ENCODE measurements around the gene TAS2R10. TPM values are rescaled to one million over a fixed set of nuclear protein-coding genes. Genes with fewer than 3 reads are reported as not detected.

The TAS2R10 gene
- polyA plus RNA-seq, 1 donor (not counting 4 experiments of a cell fraction or from before 2014, with no cell fraction given) = 0.22 TPM

GRCh38 chr12:10853776-10854175 is 27.6 kb upstream of the TAS2R10 start:
- H3K9me1 ChIP-seq (ENCODE audit: control insufficient read depth, extremely low read depth, insufficient read depth, low read length) = no peaks in the 10 kb centered on the region
- H4K20me1 ChIP-seq (ENCODE audit: control insufficient read depth, extremely low read depth, insufficient read depth, low read length) = no peaks in the 10 kb centered on the region
- dilution Hi-C loops (cut with MboI; ENCODE audit: extremely low pct_ligation_motif_present, low sequenced_read_pairs) = no loop called here
- no peak overlapping the region for H3K9ac ChIP-seq (ENCODE audit: control insufficient read depth, extremely low read depth, insufficient read depth, low read length)
- H3K27me3 ChIP-seq (ENCODE audit: control insufficient read depth, extremely low read depth, insufficient read depth, low read length) = no peaks in the 10 kb centered on the region
- H3K27ac ChIP-seq (ENCODE audit: control insufficient read depth, insufficient read depth, low read length) = no peak overlapping the region
- no peak for TF ChIP-seq CTCF (optimal IDR thresholded peaks at IDR 0.05 in 1 of 3, IDR thresholded peaks at IDR 0.05 in 1 of 3, conservative IDR thresholded peaks at IDR 0.05 in 1 of 3; ENCODE audit: extremely low read depth in 1 of 3, insufficient read depth in 2 of 3, low read length in 3 of 3)
- no peak for TF ChIP-seq EZH2 (IDR thresholded peaks at IDR 0.05; ENCODE audit: low read length)
- no peaks in the 10 kb centered on the region for H3K4me1 ChIP-seq (ENCODE audit: control insufficient read depth, extremely low read depth, insufficient read depth, low read length)
- peaks cover 3% of the 10 kb centered on the region for H3K9me3 ChIP-seq (ENCODE audit: control insufficient read depth, low read depth, low read length)
- no peaks in the 10 kb centered on the region for H3K79me2 ChIP-seq (ENCODE audit: control insufficient read depth, insufficient read depth, low read length)
- DNase-seq (ENCODE audit: low read depth, low spot score) (no peak), FAIRE-seq (no peak)
- no peak overlapping the region for H2AFZ ChIP-seq (ENCODE audit: control insufficient read depth, low read length)
- no peak overlapping the region for H3K4me2 ChIP-seq (ENCODE audit: control insufficient read depth, extremely low read depth, insufficient read depth, low read depth, low read length)
- no peak overlapping the region for H3K4me3 ChIP-seq (ENCODE audit: control insufficient read depth in 2 of 3, extremely low read depth in 1 of 3, insufficient read depth in 2 of 3, low read depth in 1 of 3, low read length in 3 of 3)
- H3K36me3 ChIP-seq (ENCODE audit: control insufficient read depth in 2 of 2, extremely low read depth in 1 of 2, insufficient read depth in 2 of 2, low read length in 2 of 2) = peaks cover 0 to 3% of the 10 kb centered on the region in 2 experiments

- no peaks in the 10 kb centered on the region for H3K27me3 ChIP-seq (ENCODE audit: control insufficient read depth, extremely low read depth, insufficient read depth, low read length)
- H3K79me2 ChIP-seq (ENCODE audit: control insufficient read depth, insufficient read depth, low read length) = no peaks in the 10 kb centered on the region
- no peak overlapping the region for H3K4me2 ChIP-seq (ENCODE audit: control insufficient read depth, extremely low read depth, insufficient read depth, low read depth, low read length)
- H3K4me3 ChIP-seq (ENCODE audit: control insufficient read depth in 2 of 3, extremely low read depth in 1 of 3, insufficient read depth in 2 of 3, low read depth in 1 of 3, low read length in 3 of 3) = no peak overlapping the region
- TF ChIP-seq EZH2 (IDR thresholded peaks at IDR 0.05; ENCODE audit: low read length) = no peak
- no peak for TF ChIP-seq CTCF (optimal IDR thresholded peaks at IDR 0.05 in 1 of 3, IDR thresholded peaks at IDR 0.05 in 1 of 3, conservative IDR thresholded peaks at IDR 0.05 in 1 of 3; ENCODE audit: extremely low read depth in 1 of 3, insufficient read depth in 2 of 3, low read length in 3 of 3)
- dilution Hi-C loops (cut with MboI; ENCODE audit: extremely low pct_ligation_motif_present, low sequenced_read_pairs) = no loop called here
- no peak overlapping the region for H3K27ac ChIP-seq (ENCODE audit: control insufficient read depth, insufficient read depth, low read length)
- H3K4me1 ChIP-seq (ENCODE audit: control insufficient read depth, extremely low read depth, insufficient read depth, low read length) = no peaks in the 10 kb centered on the region
- no peak for FAIRE-seq
- H3K36me3 ChIP-seq (ENCODE audit: control insufficient read depth in 2 of 2, extremely low read depth in 1 of 2, insufficient read depth in 2 of 2, low read length in 2 of 2) = no peaks in the 10 kb centered on the region
- peaks cover 3% of the 10 kb centered on the region for H3K9me3 ChIP-seq (ENCODE audit: control insufficient read depth, low read depth, low read length)
- no peaks in the 10 kb centered on the region for H4K20me1 ChIP-seq (ENCODE audit: control insufficient read depth, extremely low read depth, insufficient read depth, low read length)
- H3K9ac ChIP-seq (ENCODE audit: control insufficient read depth, extremely low read depth, insufficient read depth, low read length) = no peak overlapping the region
- no peaks in the 10 kb centered on the region for H3K9me1 ChIP-seq (ENCODE audit: control insufficient read depth, extremely low read depth, insufficient read depth, low read length)
- no peak overlapping the region for H2AFZ ChIP-seq (ENCODE audit: control insufficient read depth, low read length)
- DNase-seq (ENCODE audit: low read depth, low spot score) = no peak
Observed at GRCh38 chr12:10851243-10851858, 25.2 kb upstream of the TAS2R10 start.

All from keratinocyte (primary cell).